ENCODE measurements around the gene PKNOX1.
"Not testable (repeated sequence)": the region's sequence is repeated elsewhere in the genome, so short reads cannot be mapped to it uniquely, and the experiment has no call there.

Gene PKNOX1, protein sequence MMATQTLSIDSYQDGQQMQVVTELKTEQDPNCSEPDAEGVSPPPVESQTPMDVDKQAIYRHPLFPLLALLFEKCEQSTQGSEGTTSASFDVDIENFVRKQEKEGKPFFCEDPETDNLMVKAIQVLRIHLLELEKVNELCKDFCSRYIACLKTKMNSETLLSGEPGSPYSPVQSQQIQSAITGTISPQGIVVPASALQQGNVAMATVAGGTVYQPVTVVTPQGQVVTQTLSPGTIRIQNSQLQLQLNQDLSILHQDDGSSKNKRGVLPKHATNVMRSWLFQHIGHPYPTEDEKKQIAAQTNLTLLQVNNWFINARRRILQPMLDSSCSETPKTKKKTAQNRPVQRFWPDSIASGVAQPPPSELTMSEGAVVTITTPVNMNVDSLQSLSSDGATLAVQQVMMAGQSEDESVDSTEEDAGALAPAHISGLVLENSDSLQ

DNA sequence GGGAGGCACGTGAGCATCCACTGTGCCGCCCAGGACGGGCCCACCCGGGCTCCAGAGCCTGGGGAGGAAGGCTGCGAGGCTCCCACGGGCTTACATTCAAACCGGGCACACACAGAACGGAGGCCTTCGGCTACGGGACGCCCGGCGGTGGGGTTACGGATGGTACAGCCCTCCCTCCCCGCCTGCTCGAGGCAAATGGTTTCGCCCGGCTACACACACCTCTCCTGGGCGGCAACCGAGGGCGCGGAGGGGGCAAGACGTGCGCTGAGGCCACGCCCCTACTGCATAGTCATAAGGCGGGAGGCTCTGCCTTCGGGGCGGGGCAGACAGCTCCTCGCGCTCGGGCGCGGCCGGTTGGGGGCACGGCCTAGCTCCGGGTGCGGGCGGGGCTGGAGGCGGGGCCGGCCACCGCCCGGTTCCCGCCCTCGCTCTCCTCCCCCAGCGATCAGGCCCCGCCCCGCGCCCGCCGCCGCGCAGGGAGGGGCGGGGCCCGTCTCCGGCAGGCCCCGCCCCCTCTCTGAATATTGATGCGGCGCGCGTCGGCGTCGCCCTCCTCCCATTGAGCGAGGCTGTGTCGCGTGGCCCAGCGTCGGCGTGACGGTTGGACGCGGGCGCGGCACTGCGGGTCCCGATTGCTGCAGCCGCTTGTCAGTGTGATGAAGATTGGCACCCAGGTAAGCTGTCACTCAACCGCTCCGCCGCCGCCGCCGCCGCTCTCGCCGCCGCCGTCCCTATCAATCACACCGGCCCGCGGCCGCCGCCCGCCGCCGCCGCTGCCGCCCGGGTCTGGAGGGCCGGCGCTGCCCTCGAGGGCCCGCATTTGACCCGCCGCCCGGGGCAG, at the start of gene PKNOX1:
PKNOX1 (plus strand) TSS at position 572 of the 841 bp plus-strand sequence. CDS start 29,820 bp downstream, outside the sequence.
- DNase-seq (ENCODE audit: low spot score): peak; percentile 100

DNA sequence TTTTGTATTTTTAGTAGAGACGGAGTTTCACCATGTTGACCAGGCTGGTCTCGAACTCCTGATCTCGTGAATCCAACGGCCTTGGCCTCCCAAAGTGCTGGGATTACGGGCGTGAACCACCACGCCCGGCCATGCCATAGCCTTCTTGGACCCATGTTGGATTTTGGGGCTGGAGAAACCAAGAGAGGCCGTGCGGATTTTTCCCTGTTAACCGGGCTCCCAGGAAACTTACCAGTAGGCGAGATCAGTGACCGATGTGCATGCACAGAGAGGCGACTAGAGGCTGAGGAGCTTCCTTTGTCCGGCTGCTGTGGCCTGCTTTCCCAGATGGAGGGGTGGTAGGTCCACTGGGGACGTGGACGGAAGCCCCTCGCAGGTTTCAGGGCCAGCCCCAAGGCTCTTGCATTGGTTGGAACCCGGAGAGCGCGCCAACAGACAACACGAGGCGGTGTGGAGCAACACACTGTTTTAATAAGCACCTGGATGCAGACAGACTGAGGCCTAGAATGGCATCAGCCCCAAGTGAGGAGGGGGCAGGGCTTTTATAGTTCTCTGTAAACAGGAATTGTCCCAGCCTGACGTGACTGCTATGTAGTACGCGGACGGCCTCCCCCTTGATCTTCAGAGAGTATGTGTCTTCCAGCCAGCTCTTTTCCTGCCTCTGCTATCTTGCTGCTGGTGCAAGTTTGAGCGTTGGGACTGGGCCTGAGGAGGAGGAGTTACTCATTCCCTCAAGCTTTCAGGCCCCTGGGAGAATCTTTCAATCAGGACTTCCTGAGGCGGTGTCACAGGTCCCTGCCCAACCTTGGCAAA, 49.0 kb upstream of the PKNOX1 start, which contains the start of gene ERVH48-1:
ERVH48-1 (minus strand) TSS at position 517 of the 813 bp plus-strand sequence. CDS start 6,624 bp downstream, outside the sequence.
- no peak for DNase-seq (ENCODE audit: low spot score)

DNA sequence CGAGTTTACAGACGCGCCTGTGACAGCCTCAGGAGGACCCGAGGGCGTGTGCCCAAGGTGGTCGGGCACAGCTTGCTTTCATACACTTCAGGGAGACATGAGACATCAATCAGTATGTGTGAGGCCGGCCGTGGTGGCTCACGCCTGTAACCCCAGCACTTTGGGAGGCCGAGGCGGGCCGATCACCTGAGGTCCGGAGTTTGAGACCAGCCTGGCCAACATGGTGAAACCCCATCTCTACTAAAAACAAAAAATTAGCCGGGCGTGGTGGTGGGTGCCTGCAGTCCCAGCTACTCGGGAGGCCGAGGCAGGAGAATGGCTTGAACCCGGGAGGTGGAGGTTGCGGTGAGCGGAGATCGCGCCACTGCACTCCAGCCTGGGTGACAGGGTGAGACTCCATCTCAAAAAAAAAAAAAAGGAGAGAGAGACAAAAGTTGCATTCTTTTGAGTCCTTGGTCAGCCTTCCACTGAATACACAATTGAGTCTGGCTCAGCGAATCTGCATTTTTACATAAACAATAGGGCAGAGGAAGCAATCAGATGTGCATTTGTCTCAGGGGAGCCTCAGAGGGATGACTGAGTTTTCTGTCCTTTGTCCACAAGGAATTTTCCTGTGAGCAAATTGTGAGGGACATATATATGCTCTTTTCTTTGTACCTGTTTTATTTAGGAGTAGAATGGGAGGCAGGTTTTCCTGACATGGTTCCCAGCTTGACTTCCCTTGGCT, 46.7 kb upstream of the PKNOX1 start:
- not testable (repeated sequence) for DNase-seq (ENCODE audit: low spot score)

DNA sequence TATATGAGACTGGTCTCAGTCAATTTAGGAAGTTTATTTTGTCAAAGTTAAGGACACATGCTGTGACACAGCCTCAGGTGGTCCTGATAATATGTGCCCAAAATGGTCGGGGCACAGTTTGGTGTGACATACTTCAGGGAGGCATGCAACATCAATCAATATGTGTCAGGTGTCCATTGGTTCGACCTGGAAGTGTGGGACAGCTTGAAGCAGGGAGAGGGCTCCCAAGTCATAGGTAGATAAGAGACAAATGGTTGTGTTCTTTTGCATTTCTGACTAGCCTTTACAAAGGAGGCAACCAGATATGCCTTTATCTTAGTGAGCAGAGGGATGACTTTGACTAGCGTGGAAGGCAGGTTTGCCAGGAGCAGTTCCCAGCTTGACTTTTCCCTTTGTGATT, 44.4 kb upstream of the PKNOX1 start:
- DNase-seq (ENCODE audit: low spot score): no peak

DNA sequence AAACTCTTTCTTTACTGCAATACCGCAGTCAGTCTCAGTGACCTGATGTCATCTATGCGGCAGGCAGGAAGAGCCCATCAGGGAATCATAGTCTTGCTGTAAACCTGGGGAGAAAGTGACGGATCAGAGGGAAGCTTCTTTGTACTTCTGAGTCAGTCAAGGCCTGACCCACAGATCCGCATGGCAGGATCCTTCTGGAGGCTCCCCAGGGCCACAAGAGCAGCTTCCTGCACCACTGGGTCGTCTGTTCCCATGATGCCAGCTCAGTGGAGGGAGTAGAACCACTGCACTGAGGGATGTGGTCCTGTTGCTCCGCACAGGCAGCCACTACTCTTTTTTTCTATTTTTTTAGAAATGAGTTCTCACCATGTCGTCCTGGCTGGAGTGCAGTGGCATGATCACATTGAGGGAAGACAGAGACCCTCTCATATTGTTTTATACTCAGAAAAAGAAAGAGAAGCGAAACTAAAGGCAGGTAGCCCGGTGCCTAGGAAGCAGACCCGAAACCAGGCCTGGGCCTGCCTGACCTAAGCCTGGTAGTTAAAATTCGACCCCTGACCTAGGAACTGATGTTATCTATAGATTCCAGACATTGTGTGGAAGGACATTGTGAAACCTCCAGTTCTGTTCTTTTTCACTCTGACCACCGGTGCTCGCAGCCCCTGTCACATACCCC, 42.7 kb upstream of the PKNOX1 start:
- DNase-seq (ENCODE audit: low spot score): no peak

DNA sequence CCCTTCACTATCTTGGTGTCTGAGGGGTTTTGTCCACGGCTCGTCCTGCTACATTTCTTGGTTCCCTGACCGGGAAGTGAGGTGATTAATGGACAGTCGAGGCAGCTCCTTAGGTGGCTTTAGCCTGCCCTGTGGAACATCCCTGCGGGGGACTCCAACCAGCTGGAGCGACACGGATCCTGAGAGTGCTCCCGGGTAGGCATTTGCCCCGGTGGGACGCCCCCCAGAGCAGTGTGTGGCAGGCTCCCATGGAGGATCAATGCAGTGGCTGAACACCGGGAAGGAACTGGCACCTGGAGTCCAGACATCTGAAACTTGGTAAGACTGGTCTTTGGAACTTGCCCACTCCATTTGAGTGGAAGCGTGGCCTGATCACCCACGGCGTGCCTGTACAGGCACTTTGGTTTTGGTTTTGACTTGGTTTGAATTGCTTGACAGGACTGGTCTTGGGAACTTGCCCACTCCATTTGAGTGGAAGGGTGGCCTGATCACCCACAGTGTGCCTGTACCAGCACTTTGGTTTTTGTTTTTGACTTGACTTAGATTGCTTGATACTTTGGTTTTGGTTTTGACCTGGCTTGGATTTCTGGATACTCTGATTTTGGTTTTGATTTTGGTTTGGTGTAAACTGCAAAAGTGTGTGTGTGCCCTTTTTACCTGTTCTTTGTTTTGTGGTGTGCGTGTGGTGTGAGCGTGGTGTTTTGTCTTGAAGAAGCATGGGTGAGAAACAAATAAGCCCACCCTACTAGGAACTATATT, 41.8 kb upstream of the PKNOX1 start:
- DNase-seq (ENCODE audit: low spot score): not testable (repeated sequence)

DNA sequence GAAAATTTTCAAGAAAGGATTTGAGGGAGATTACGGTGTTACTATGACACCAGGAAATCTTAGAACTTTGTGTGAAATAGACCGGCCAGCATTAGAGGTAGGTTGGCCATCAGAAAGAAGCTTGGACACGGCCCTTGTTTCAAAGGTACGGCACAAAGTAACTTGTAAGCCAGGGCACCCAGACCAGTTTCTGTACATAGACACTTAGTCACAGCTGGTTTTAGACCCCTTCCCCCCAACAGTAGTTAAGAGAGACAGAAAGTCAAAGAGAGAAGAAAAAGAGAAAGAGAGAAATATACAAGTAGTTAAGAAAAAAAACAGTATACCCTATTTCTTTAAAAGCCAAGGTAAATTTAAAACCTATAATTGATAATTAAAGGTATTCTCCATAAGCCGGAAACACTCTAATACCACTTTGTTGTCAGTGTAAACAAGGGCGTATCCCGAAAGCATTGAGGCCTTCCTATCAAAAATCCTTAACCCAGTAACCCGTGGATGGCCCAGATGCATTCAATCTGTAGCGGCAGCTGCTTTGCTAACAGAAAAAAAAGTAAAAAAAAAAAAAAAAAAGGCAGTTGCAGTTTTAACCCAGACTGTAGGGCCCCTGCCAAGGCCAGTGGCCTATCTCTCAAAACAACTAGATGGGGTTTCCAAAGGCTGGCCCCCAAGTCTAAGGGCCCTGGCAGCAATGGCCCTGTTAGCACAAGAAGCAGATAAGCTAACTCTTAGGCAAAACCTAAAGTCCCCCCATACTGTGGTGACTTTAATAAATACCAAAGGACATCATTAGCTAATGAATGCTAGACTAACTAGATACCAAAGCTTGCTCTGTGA, 41.0 kb upstream of the PKNOX1 start:
- not testable (repeated sequence) for DNase-seq (ENCODE audit: low spot score)

DNA sequence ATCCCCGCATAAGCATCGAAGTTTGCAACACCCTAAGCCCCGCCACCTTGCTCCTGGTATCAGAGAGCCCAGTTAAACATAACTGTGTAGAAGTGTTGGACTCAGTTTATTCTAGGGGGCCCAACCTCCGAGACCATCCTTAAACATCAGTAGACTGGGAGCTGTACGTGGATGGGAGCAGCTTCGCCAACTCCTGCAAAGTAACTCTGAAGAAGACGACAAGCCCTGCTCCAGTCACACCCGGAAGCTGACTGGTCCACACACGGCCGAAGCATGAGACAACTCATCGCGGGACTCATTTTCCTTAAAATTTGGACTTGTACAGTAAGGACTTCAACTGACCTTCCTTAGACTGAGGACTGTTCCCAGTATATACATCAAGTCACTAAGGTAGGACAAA, 40.4 kb upstream of the PKNOX1 start:
- not testable (repeated sequence) for DNase-seq (ENCODE audit: low spot score)

DNA sequence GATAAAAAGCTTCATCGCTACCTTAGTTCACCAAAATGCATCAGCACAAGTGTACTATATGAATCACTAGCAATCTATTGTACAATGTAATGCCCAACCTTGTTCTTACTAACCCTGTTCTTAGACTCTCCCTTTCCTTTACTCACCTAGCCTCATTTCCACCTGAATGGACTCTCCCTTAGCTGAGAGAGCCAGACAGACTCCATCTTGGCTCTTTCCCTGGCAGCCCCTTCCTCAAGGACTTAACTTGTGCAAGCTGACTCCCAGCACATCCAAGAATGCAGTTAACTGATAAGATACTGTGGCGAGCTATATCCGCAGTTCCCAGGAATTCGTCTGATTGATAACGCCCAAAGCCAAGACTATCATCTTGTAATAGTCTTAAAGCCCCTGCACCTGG, 38.0 kb upstream of the PKNOX1 start:
- DNase-seq (ENCODE audit: low spot score): not testable (repeated sequence)

DNA sequence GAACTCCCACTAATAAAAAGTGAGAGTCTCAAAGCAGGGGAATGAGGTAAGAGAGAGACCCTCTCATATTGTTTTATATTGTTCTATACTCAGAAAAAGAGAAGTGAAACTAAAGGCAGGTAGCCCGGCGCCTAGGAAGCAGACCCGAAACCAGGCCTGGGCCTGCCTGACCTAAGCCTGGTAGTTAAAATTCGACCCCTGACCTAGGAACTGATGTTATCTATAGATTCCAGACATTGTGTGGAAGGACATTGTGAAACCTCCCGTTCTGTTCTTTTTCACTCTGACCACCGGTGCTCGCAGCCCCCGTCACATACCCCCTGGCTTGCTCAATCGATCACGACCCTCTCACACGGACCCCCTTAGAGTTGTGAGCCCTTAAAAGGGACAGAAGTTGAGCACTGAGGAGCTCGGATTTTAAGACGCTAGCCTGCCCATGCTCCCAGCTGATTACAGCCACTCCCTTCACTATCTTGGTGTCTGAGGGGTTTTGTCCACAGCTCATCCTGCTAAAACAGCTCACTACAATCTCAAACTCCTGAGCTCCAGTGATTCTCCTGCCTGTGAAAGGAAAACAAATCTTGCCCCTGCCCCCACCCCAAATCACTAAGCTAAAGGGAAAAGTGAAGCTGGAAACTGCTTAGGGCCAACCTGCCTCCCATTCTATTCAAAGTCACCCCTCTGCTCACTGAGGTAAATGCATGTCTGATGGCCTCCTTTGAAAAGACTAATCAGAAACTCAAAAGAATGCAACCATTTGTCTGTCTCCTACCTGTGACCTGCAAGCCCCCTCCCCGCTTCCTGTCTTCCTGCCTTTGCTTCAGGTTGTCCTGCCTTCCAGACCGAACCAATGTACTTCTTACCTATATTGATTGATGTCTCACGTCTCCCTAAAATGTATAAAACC, 37.1 kb upstream of the PKNOX1 start:
- not testable (repeated sequence) for DNase-seq (ENCODE audit: low spot score)

DNA sequence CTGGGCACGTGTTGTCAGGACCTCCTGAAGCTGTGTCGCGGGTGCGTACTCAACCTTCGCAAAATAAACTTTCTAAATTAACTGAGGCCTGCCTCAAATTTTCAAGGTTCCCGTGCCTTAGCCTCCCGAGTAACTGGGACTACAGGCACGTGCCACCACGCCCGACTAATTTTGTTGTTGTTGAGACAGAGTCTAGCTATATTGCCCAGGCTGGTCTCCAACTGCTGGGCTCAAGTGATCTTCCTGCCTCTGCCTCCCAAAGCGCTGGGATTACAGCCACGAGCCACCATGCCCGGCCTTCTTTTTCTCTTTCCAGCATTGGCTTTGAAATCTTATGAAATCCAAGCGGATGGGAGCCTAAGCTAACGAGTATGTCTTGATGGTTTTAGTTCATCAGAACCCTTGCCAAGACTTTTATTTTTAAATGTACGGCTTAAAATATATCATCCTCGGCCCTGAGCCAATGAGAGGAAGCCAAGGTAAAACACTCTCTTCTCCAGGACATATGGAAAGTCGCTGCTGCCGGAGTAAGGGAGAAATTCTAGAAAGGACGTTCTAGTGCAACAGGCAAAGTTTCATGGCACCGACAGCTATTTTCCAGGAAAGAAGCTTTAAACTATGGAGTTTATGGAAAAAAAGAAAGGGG, 36.3 kb upstream of the PKNOX1 start:
- no peak for DNase-seq (ENCODE audit: low spot score)

DNA sequence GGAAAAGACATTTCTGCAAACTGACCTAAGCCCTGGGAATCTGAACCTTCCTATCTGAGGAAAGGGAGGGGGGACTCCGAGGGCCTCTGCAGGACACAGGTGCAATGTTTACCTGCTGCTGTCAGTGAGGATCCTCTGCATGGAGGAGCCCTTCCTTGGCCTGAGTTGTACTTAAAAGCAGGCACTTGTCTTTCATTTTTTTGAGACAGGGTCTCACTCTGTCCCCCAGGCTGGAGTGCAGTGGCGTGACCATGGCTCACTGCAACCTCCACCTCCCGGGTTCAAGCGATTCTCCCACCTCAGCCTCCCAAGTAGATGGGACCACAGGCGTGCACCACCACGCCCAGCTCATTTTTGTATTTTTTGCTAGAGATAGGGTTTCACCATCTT, 35.8 kb upstream of the PKNOX1 start:
- not testable (repeated sequence) for DNase-seq (ENCODE audit: low spot score)

DNA sequence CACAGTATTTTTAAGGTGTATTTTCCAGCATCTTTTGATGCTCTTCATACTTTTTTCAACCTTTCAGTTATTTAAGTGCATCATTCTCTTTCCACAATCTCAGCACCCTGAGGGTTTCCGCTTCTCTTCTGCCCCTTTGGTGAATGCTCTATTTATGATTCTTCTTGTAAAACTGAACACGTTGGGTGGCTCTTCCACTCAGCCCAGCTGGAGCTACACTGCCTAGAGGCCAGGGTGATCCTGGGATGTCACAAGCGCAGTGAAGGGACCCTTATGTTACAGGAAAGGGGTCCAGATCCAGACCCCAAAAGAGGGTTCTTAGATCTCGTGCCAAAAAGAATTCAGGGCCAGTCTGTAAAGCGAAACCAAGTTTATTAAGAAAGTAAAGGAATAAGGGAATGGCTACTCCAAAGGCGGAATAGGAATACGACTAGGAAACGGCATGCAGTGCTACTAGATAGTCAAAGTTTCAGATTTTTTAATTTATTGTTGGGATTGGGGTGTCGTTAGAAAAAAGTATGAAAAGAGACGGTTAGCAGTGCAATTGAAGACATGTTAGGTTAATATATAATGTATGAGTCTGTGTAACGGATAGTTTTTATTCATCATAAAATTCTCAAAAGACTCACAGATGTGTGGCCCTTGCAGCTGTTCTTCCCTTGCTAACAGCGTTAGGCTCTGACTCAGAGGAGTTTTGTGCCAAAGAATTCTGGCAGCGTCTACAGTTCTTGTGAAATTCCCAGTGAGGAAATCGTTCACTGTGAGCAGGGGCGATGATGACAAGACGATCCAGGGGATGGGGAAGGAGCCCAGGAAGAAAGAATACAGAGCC, 34.6 kb upstream of the PKNOX1 start:
- DNase-seq (ENCODE audit: low spot score): no peak

DNA sequence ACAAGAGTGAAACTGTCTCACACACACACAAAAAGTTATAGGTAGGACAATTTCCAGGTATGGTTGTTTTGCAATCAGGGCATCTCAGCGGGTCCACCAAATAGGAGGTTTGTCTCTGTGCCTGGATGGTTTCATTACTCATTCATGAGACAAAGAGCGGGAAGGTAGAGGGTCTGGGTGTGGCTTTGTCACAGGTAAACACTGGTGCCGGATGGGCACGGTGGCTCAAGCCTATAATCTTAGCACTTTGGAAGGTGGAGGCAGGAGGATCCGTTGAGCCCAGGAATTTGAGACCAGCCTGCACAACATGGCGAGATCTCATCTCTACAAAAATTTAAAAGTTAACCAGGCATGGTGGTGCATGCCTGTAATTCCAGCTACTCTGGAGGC, 32.7 kb upstream of the PKNOX1 start:
- no peak for DNase-seq (ENCODE audit: low spot score)

DNA sequence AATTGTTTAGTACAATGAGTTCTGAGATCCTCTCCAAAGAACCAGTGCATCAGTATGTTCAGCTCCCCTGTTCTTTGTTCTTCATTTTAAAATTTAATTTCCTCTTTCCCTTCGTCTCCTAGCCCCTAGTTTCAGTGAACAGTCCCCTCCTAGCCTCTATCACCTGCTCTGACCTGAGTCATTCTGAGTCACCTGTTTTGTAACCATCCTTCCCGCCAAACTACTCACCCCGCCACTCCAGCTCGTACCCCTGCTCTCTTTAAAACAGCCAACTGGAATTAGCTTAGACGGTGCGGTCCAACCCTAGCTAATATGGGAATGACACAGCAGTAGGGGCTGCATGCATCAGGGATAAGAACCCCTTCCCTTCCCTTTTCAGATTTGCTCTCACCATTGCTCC, 32.1 kb upstream of the PKNOX1 start:
- DNase-seq (ENCODE audit: low spot score): no peak

DNA sequence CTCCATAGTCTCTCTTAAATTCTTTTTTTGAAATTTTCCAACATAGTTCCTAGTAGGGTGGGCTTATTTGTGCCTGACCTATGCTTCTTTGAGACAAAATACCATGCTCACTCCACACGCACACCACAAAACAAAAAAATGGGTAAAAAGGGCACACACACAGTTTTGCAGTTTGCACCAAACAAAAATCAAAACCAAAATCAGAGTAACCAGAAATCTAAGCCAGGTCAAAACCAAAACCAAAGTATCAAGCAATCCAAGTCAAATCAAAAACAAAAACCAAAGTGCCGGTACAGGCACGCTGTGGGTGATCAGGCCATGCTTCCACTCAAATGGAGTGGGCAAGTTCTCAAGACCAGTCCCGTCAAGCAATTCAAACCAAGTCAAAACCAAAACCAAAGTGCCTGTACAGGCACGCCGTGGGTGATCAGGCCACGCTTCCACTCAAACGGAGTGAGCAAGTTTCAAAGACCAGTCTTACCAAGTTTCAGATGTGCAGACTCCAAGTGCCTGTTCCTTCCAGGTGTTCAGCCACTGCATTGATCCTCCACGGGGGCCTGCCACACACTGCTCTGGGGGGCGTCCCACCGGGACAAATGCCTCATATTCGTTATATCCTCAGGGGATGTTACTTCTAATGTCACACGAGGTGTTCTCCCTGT, 25.1 kb upstream of the PKNOX1 start:
- DNase-seq (ENCODE audit: low spot score): not testable (repeated sequence)
